ENCODE data around the gene ZNF281.
"Not testable (repeated sequence)": the region's sequence is repeated elsewhere in the genome, so short reads cannot be mapped to it uniquely, and the experiment has no call there.

Gene ZNF281

GRCh38 chr1:200409761-200410565 lies at the start of gene ZNF281:
Gene ZNF281 (minus strand): TSS chr1:200410036. CDS start chr1:200409705, 331 bp downstream.
- peak; percentile 71 for DNase-seq (ENCODE audit: low read depth)

DNA sequence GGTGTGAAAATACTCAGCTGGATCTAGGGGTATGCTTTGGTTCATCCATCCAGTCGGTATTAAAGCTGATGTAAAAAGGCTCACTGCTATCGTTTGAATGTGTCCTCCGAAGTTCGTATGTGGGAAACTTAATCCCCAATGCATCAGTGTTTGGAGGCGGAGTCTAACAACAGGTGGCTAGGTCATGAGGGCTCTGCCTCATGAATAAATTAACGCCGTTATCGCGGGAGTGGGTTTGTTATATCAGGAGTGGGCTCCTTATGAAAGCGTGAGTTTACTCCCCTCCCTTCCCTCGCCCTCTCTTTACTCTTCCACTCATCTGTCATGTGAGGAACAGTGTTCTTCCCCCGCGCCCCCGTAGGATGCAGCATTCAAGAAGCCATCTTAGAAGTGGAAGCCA lies 48.9 kb upstream of the ZNF281 start:
- DNase-seq (ENCODE audit: low read depth) = no peak

DNA sequence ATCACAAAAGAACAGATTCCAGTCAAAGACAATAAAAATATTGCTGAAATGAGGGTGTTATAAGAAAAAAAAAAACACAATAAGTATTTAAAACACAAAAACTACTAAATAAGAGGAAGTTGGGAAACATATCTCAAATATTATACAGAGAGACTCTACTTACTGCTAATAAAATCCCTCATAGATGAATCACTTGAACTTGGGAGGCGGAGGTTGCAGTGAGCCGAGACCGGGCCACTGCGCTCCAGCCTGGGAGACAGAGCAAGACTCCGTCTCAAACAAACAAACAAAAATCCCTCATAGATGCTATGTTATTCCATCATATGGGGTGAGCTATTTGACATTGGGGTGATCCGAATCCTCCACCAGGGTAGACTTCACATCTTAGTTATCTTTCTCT lies 48.0 kb upstream of the ZNF281 start:
- no peak for DNase-seq (ENCODE audit: low read depth)

- no peak for DNase-seq (ENCODE audit: low read depth)
These were observed 44.6 kb upstream of the ZNF281 start for GRCh38 chr1:200454425-200454824.

- no peak for DNase-seq (ENCODE audit: low read depth)
These were observed 43.7 kb upstream of the ZNF281 start for GRCh38 chr1:200453553-200453905.

DNA sequence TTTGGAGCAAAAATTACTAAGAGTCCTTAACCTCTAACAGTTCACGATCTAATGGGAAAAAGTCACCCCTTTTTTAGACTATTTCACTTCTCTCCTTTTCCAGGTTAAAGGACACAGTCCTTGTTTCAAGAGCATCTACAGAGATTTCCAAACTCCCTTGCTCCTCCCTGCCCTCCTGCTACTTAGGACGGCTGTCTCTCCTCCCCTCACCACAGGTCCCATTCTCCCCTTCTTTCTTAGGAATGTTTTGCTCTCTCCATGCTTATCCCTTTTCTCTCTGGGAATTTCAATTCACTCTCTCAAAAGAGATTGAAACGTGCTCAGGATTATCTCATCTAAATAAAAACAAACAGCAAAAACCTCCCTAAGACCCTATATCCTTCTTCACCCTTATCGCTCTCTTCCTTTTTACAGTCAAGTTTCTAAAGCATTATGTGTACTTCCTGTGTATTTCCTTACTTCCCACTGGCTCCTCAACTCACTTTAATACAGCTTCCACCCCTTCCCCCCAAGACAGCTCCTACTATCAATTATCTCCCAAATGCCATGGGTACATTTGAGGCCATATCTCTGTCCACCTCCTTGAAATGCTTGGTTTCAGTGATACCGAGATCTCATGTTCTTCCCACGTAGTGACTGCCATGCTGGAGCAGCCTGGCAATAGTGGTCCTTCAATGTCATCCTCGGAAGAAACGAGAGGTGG lies 43.2 kb upstream of the ZNF281 start:
- DNase-seq (ENCODE audit: low read depth) = no peak

DNA sequence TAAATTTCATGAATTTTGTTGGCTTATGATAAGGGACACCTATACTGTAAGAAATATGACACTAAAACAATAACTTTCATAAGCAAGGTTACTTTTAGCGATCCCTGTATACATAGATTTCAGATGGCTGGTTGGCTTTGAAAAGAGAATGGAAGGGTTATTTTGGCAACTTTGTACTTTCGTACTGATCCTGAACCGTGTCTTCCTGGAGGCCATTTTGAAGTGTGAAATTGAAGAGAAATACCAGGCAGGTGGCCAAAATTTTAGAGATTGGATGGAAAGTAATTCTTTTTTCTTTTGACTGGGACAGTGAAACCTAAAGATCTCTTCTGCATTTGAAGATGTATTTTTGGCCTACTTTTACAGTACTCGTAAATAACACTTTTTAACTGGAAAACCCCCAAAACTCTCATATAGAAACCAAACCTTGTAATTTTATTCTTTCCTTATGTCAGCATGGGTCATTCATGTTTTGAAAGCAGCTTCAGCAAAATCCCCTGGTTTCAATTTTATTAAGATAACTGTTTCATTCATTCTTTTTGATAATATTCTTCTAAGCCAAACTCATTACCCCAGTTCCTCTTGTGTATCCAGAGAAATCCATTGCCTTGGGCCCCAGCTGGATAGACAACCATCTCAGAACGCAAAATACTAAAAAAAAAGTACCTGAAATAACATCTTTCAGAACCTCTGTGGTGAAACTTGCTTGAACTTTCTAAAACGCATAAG lies 38.4 kb upstream of the ZNF281 start:
- no peak for DNase-seq (ENCODE audit: low read depth)

DNA sequence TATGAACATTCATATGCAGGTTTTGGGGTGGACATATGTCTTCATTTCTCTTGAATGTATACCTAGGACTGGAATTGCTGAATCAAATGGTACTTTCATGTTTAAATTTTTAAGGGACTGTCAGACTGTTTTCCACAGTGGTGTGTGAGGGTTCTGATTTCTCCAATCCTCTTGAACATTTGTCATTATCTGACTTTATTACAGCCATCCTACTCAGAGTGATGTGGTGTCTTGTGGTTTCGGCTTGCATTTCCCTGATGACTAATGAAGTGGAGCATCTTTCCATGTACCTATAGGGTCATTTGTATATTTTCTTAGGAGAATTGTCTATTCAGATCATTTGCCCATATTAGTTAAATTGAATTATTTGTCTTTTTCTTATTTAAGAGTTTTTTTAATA lies 35.4 kb upstream of the ZNF281 start:
- no peak for DNase-seq (ENCODE audit: low read depth)

DNA sequence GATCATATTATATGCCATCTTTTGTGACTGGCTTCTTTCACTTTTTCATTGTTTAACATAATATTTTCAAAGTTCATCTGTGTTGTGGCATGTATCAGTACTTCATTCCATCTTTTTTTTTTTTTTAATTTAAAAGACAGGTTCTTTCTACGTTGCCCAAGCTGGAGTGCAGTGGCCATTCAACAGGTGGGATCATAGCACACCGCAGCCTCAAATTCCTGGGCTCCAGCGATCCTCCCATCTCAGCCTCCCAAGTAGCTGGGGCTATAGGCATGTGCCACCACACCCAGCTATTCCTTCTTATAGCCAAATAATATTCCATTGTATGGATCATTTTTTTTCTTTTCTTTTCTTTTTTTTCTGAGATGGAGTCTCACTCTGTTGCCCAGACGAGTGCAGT lies 34.6 kb upstream of the ZNF281 start:
- no peak for DNase-seq (ENCODE audit: low read depth)

DNA sequence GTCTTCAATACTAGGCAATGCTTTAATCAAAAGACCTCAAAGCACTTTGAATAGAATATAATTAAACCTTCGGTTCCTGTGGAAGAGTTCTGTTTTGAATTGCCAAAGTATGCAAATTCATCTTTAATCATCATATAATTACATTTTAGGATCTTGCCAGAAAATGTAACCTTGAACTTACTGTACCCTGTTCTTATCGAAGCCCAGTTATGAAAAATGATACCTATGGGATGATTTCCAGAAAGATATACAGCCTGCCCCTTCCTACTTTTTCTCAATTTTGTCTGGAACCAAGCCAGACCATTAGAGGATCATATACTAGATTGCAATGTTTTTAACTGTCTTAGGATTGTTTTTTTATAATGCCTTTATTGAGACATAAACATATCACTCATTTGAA lies 34.0 kb upstream of the ZNF281 start:
- DNase-seq (ENCODE audit: low read depth) = no peak

DNA sequence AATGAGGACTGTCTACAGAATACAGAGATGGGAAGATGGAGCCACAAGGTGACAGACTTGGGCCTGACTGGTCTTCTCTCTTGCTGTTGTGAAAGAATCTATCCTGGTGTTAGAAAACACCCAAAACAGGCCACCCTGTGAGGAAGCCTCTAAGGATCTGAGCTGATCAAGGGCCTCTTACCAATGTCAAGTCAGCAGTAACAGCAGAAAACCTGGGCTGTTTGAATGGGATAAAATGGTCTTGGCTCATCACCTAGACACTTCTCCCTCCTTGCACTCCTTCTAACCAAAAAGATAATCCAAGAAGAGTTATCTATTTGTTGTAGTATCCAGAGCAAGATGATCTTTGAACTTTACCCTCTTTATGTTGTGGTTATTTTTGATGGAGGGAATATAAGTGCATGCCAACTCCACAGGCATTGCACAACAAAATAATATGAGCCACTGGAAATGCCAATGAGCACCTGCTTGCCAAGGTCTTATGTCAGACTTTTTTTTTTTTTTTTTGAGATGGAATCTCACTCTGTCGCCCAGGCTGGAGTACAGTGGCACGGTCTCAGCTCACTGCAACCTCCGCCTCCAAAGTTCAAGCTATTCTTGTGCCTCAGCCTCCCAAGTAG lies 32.8 kb upstream of the ZNF281 start:
- DNase-seq (ENCODE audit: low read depth) = no peak

- DNase-seq (ENCODE audit: low read depth) = no peak
These were observed 32.2 kb upstream of the ZNF281 start for GRCh38 chr1:200442023-200442422.

GRCh38 chr1:200438911-200439310 lies 29.1 kb upstream of the ZNF281 start:
- no peak for DNase-seq (ENCODE audit: low read depth)

DNA sequence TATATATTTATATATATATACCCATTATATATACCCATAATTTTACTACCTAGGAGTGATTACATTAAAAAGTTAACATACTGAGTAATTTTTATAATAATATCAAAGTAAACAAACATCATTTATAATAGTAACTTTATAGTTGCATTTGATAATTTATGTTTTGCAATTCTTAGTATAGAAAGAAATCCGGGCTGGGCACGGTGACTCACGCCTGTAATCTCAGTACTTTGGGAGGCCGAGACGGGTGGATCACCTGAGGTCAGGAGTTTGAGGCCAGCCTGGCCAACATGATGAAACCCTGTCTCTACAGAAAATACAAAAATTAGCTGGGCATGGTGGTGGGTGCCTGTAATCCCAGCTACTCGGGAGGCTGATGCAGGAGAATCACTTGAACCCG lies 28.6 kb upstream of the ZNF281 start:
- DNase-seq (ENCODE audit: low read depth) = not testable (repeated sequence)

- no peak for DNase-seq (ENCODE audit: low read depth)
These were observed 27.8 kb upstream of the ZNF281 start for GRCh38 chr1:200437556-200438203.

- no peak for DNase-seq (ENCODE audit: low read depth)
These were observed 27.3 kb upstream of the ZNF281 start for GRCh38 chr1:200437088-200437487.

DNA sequence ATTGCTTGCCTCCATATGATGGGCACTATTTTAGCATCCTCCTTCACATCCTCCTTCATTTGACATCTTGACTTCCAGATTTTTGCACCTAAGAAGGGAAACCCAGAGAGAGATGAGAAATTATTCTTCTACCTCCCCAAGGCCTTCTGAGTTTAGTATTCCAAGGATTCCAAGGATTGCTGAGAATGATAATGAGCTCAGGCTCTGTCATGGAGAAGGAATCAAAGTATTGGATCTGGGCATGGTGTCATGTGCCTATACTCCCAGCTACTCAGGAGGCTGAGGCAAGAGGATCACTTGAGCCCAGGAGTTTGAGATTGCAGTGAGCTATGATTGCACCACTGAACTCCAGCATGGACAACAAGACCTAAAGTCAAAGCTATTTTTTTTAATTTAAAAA lies 26.6 kb upstream of the ZNF281 start:
- no peak for DNase-seq (ENCODE audit: low read depth)

- DNase-seq (ENCODE audit: low read depth) = no peak
These were observed 25.5 kb upstream of the ZNF281 start for GRCh38 chr1:200435200-200435780.

- DNase-seq (ENCODE audit: low read depth) = no peak
These were observed 23.8 kb upstream of the ZNF281 start for GRCh38 chr1:200433586-200433985.

- DNase-seq (ENCODE audit: low read depth) = no peak
These were observed 22.8 kb upstream of the ZNF281 start for GRCh38 chr1:200432586-200432985.

DNA sequence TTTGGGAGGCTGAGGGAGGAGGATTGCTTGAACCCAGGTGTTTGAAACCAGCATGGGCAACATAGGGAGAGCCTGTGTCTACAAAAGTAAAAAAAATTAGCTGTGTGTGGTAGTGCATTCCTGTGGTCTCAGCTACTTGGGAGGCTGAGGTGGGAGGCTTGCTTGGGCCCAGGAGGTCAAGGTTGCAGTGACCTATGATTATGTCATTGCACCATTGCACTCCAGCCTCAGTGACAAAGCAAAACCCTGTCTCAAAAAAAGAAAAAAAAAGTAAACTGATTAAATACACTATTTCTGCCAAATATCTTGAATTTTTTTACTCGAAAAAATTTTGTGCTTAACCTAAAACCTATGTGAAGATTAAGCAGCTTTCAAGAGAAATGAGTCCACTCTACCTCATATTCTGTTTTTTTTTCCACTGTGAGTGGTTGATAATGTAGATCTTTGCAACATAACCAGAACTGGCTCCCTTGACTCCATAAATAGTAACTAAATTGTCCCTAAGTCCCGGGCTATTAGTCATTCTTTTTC lies 19.4 kb upstream of the ZNF281 start:
- peak; percentile 56 for DNase-seq (ENCODE audit: low read depth)
